Prostate gland (tissue), 2 donors: ENCODE data around the gene PCP4.

Experiments used
- CTCF ChIP-seq, 4 experiments: fragments of 200-600 bp in 2 of 4; fragments of 450-650 bp in 2 of 4; sonication (generic) in 2 of 4; IDR thresholded peaks; 1 replicate in 3 of 4; 2 replicates in 1 of 4; pipeline ENCODE4 v1.5.1; 2016 to 2019; ENCODE audit warnings: antibody characterized with exemption in 4 of 4, mild to moderate bottlenecking in 2 of 4, moderate library complexity in 2 of 4
- POLR2A ChIP-seq: fragments of 450-650 bp; IDR thresholded peaks from one replicate; pipeline ENCODE4 v1.6.1; 2016; ENCODE audit warnings: antibody characterized with exemption, mild to moderate bottlenecking
- POLR2AphosphoS5 ChIP-seq: sonication (generic); formaldehyde crosslinking; IDR thresholded peaks from one replicate; pipeline ENCODE4 v1.6.1; 2017; ENCODE audit warnings: antibody characterized with exemption

DNA sequence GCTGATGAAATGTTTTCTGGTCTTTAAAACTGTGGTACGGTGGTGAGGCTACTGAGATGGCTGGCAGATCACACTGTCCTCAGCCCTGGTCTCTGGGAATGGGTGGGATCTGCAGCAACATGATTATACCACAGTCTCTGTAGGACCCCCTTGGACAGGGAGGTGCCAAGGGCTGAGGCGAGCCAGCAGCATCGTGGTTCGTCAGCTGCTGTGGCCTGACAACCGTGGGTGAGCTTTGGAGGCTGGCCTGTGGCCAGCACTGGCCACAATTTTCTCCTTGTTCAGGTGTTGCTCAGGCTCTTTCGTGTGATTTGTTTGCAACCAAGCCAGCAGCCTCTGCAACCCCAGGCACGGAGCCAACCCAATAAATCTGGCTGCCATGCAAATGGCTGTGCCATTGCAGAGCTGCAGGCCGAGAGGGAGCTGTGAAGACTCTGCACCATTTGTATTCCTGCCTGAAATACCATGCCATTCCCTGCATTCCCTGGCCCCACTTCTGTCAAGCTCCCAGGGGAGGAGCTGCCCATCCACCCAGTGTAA is 70.9 kb downstream of the PCP4 start:
- TF ChIP-seq CTCF (IDR thresholded peaks at IDR 0.05) (no peak), POLR2A (no peak), POLR2AphosphoS5 (peak; percentile 39)
